ENCODE data around the gene LITAF.

The LITAF gene

GRCh38 chr16:11550791-11551498 is 35.8 kb downstream of the LITAF start:
- no peak for DNase-seq (ENCODE audit: low read depth)

GRCh38 chr16:11547118-11547916 is 39.4 kb downstream of the LITAF start:
- no peak for DNase-seq (ENCODE audit: low read depth)

GRCh38 chr16:11546608-11547061 is 40.1 kb downstream of the LITAF start:
- DNase-seq (ENCODE audit: low read depth): no peak

GRCh38 chr16:11543661-11544393 is 42.9 kb downstream of the LITAF start:
- DNase-seq (ENCODE audit: low read depth): no peak

- DNase-seq (ENCODE audit: low read depth): no peak
Measured at GRCh38 chr16:11542069-11542744, 44.5 kb downstream of the LITAF start.

GRCh38 chr16:11539641-11540050 is 47.1 kb downstream of the LITAF start:
- DNase-seq (ENCODE audit: low read depth): no peak

GRCh38 chr16:11538880-11539279 is 47.8 kb downstream of the LITAF start:
- DNase-seq (ENCODE audit: low read depth): no peak

- no peak for DNase-seq (ENCODE audit: low read depth)
Measured at GRCh38 chr16:11536104-11536866, 50.4 kb downstream of the LITAF start.

- DNase-seq (ENCODE audit: low read depth): no peak
Measured at GRCh38 chr16:11535494-11535893, 51.2 kb downstream of the LITAF start.

- DNase-seq (ENCODE audit: low read depth): no peak
Measured at GRCh38 chr16:11534262-11534661, 52.5 kb downstream of the LITAF start.

GRCh38 chr16:11533588-11533987 is 53.1 kb downstream of the LITAF start:
- DNase-seq (ENCODE audit: low read depth): no peak

GRCh38 chr16:11530171-11530940 is 56.4 kb downstream of the LITAF start:
- DNase-seq (ENCODE audit: low read depth): no peak

- DNase-seq (ENCODE audit: low read depth): no peak
Measured at GRCh38 chr16:11529285-11529684, 57.4 kb downstream of the LITAF start.

GRCh38 chr16:11528053-11528452 is 58.7 kb downstream of the LITAF start:
- no peak for DNase-seq (ENCODE audit: low read depth)

- DNase-seq (ENCODE audit: low read depth): no peak
Measured at GRCh38 chr16:11526655-11527350, 59.9 kb downstream of the LITAF start.

- DNase-seq (ENCODE audit: low read depth): no peak
Measured at GRCh38 chr16:11524098-11524760, 62.5 kb downstream of the LITAF start.

GRCh38 chr16:11521055-11521454 is 65.7 kb downstream of the LITAF start:
- DNase-seq (ENCODE audit: low read depth): no peak

- no peak for DNase-seq (ENCODE audit: low read depth)
Measured at GRCh38 chr16:11520442-11520841, 66.3 kb downstream of the LITAF start.

GRCh38 chr16:11517961-11518360 is 68.8 kb downstream of the LITAF start:
- DNase-seq (ENCODE audit: low read depth): no peak

Measured in activated T-cell treated with anti-CD3 and anti-CD28 coated beads for 24 hours (primary cell).